ENCODE measurements around the gene TMCC3.
A peak's percentile ranks its signal among the peaks of the same experiment; 100 is the strongest.

TMCC3 gene

DNA sequence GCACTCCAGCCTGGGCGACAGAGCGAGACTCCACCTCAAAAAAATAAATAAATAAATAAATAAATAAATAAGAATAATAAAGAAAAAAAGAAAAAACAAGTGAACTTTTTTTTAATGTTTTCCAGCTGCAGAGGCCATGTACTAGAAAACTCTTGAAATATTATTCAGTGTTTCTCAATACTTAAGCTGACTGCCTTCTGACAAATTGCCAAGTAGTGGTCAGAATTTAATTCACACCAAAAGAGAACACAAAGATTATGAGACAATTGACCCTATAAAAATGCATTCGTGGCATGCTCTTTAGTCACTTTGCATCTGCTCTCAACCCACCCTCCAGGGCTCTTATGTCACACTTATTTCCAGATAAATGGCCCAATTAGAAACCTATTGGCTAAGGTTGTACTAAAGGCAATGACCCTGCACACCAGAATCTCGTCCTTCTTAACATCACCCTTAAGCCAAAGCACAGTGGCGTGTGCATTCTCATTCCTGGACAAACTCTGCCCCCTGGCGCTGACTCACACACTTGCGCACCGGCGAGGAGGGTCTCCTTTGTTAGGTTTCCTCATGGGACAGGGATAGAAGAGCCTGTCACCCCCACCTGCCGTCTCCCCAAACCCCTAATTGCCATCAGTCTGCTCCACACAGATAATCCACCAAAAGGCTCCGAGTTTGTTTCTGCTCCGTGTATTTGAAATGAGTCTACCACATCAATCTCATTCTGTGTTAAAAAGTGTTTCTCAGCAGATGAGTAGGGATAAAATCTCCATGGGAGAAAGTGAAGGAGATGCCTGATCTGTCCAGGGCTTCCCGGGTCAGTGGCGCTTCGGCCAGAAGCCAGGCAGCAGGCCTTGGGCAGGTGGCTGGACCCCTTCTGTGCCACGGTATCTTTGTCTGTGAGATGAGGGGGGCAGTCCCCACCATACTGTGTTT is 117.6 kb downstream of the TMCC3 start:
- peak; percentile 70 for DNase-seq (ENCODE audit: low spot score)

DNA sequence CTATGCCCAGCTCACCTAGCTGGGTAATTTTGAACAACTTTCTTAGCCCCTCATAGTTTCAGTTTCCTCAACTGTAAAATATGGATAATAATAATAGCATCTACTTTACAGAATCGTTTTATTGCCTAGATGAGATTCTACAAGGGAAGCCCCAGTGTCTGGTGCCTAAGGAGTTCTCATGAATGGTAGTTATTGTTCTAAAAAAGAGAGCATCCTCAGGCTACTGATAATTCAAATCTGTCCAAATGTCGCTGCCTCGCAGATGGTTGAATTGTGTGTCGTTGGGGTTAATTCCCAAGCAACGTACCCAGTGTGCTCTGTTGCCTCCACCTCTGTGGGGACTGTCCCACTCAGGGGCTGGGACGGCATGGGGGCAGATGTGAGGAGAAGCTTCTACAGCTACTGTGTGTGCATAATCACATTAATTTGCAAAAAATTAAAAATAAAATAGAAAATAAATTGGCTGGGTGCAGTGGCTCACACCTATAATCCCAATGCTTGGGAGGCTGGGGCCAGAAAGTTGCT is 119.1 kb downstream of the TMCC3 start:
- no peak for DNase-seq (ENCODE audit: low spot score)

DNA sequence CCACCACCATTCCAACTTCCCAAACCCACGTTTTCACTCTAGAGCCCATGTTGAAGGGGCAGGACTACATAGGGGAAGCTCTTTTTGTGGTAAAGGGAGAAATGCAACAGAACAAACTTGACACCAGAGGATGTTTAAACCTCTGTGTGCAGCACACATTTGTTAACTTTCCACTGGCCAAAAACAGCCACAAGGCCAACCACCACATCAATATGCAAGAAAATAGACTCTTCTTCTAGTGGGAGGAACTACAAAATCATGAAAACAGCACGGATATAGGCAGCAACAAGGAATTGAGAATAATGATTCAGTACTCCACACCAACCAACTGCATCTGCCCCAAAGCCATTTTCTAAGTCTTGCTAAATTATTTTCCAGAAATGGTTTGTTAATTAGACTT is 124.4 kb downstream of the TMCC3 start:
- no peak for DNase-seq (ENCODE audit: low spot score)
